CD14-positive monocyte (primary cell): ENCODE results near the gene CPEB4. TPM values are rescaled to one million over a fixed set of nuclear protein-coding genes. Genes with fewer than 3 reads are reported as not detected.
A peak's percentile ranks its signal among the peaks of the same experiment; 100 is the strongest.

Source experiments
- DNase-seq, 3 donors: peaks; one replicate each; pipeline ENCODE4 v3.0.0-alpha.2; 2011 to 2022
- H2AFZ ChIP-seq: 2 replicates; pipeline ENCODE4 v1.6.0; 2012; ENCODE audit warnings: mild to moderate bottlenecking, low read depth, low read length, inconsistent platforms; ENCODE audit not compliant: insufficient read depth, poor library complexity, severe bottlenecking
- H3K27ac ChIP-seq, 2 donors: 1 replicate in 1 of 2; 2 replicates in 1 of 2; pipeline ENCODE4 v1.5.1; 2012 to 2013; ENCODE audit warnings: low read length in 2 of 2, control low read depth in 1 of 2, inconsistent platforms in 1 of 2, low read depth in 1 of 2, mild to moderate bottlenecking in 1 of 2
- H3K27me3 ChIP-seq, 2 donors: one replicate each; pipeline versions ENCODE4 v1.6.0 to v1.6.1; 2011 to 2013; ENCODE audit warnings: low read length in 2 of 2; ENCODE audit not compliant: control insufficient read depth in 2 of 2, insufficient read depth in 2 of 2
- H3K36me3 ChIP-seq, 2 donors: replicated peaks in 1 of 2; 1 replicate in 1 of 2; 2 replicates in 1 of 2; pipeline versions ENCODE4 v1.5.1 to v1.6.1; 2012 to 2013; ENCODE audit warnings: low read length in 2 of 2, control low read depth in 1 of 2, inconsistent platforms in 1 of 2, mild to moderate bottlenecking in 1 of 2; ENCODE audit not compliant: insufficient read depth in 2 of 2, control insufficient read depth in 1 of 2
- H3K4me1 ChIP-seq, 2 donors: 1 replicate in 1 of 2; 2 replicates in 1 of 2; pipeline versions ENCODE4 v1.5.1 to v1.6.1; 2012 to 2013; ENCODE audit warnings: low read length in 2 of 2, control low read depth in 1 of 2, inconsistent platforms in 1 of 2, mild to moderate bottlenecking in 1 of 2, moderate library complexity in 1 of 2; ENCODE audit not compliant: insufficient read depth in 2 of 2, control insufficient read depth in 1 of 2
- H3K4me2 ChIP-seq: replicated peaks from 2 replicates; pipeline ENCODE3; 2012; ENCODE audit warnings: low read length, moderate library complexity, mild to moderate bottlenecking; ENCODE audit not compliant: poor library complexity, severe bottlenecking; ENCODE audit errors: extremely low read depth
- H3K4me3 ChIP-seq, 3 experiments: fragments of 200-600 bp in 1 of 3; sonication (generic) in 1 of 3; replicated peaks in 1 of 3; 1 replicate in 2 of 3; 2 replicates in 1 of 3; pipeline ENCODE4 v1.5.1; 2011 to 2013; ENCODE audit warnings: low read length in 3 of 3, mild to moderate bottlenecking in 3 of 3, control low read depth in 2 of 3, low read depth in 2 of 3, inconsistent platforms in 1 of 3, moderate library complexity in 1 of 3
- H3K79me2 ChIP-seq: 2 replicates; pipeline ENCODE4 v1.6.0; 2012; ENCODE audit warnings: mild to moderate bottlenecking, control low read depth, inconsistent platforms, low read length, moderate library complexity; ENCODE audit not compliant: insufficient read depth
- H3K9ac ChIP-seq: 2 replicates; pipeline ENCODE4 v1.6.0; 2017; ENCODE audit warnings: low read length, mild to moderate bottlenecking; ENCODE audit not compliant: insufficient read depth, poor library complexity, severe bottlenecking
- H3K9me3 ChIP-seq, 2 donors: replicated peaks in 1 of 2; 1 replicate in 1 of 2; 2 replicates in 1 of 2; pipeline versions ENCODE4 v1.5.1 to v1.6.1; 2012 to 2013; ENCODE audit warnings: low read length in 2 of 2, control low read depth in 1 of 2; ENCODE audit not compliant: control insufficient read depth in 1 of 2, insufficient read depth in 1 of 2
- H4K20me1 ChIP-seq: 2 replicates; pipeline ENCODE4 v1.6.0; 2012; ENCODE audit warnings: mild to moderate bottlenecking, low read length, control low read depth, moderate library complexity; ENCODE audit not compliant: insufficient read depth
- H3K27ac Mint-ChIP-seq, 7 donors: one replicate each; pipeline ENCODE4 v1.8.0; 2020; ENCODE audit warnings: mild to moderate bottlenecking in 7 of 7, mixed read lengths in 7 of 7, moderate library complexity in 6 of 7, inconsistent platforms in 2 of 7
- H3K27me3 Mint-ChIP-seq, 3 donors: one replicate each; pipeline ENCODE4 v1.8.0; 2021 to 2022; ENCODE audit warnings: low read depth in 3 of 3, mild to moderate bottlenecking in 3 of 3, mixed read lengths in 3 of 3, moderate library complexity in 3 of 3, inconsistent platforms in 1 of 3
- H3K36me3 Mint-ChIP-seq, 2 donors: one replicate each; pipeline ENCODE4 v1.8.0; 2020; ENCODE audit warnings: mixed read lengths in 2 of 2, inconsistent platforms in 1 of 2, mild to moderate bottlenecking in 1 of 2
- H3K4me1 Mint-ChIP-seq: one replicate; pipeline ENCODE4 v1.8.0; 2020; ENCODE audit warnings: mild to moderate bottlenecking, mixed read lengths
- H3K4me3 Mint-ChIP-seq, 2 donors: one replicate each; pipeline ENCODE4 v1.8.0; 2020; ENCODE audit warnings: mild to moderate bottlenecking in 2 of 2, mixed read lengths in 2 of 2, moderate library complexity in 1 of 2
- H3K9me3 Mint-ChIP-seq, 7 donors: one replicate each; pipeline ENCODE4 v1.8.0; 2020 to 2022; ENCODE audit warnings: mixed read lengths in 7 of 7, mild to moderate bottlenecking in 6 of 7, moderate library complexity in 6 of 7, inconsistent platforms in 2 of 7
- CTCF ChIP-seq: fragments of 200-600 bp; IDR thresholded peaks from one replicate; pipeline ENCODE4 v1.8.0; 2022; ENCODE audit warnings: antibody characterized with exemption, mild to moderate bottlenecking
- WGBS: methylation state at CpG from one replicate; pipeline ENCODE4 v1.1.5; 2013; ENCODE audit warnings: missing lambda C conversion rate; ENCODE audit not compliant: insufficient coverage; 5-methylcytosine and 5-hydroxymethylcytosine counted together
- intact Hi-C, 2 donors: fragments of 100-400 bp; cut with micrococcal nuclease; formaldehyde crosslinking; loops; one replicate each; pipeline versions ENCODE4 v1.15.0 to v1.15.1; 2023
- polyA plus RNA-seq, 3 donors: library from polyadenylated mRNA; depleted of rRNA in 1 of 3; unstranded in 2 of 3; stranded (reverse) in 1 of 3; fragments of 300-500 nt in 2 of 3; fragments of >200 nt in 1 of 3; fragmentation: Illumina TruSeq in 2 of 3; gene quantifications; 1 replicate in 2 of 3; 2 replicates in 1 of 3; pipeline ENCODE4 v1.2.3, GENCODE V29; 2012 to 2021

CPEB4 gene
- polyA plus RNA-seq, 3 donors: 10.7 to 27.3 (median 13.9) TPM

GRCh38 chr5:173858021-173858669 lies 30.0 kb upstream of the CPEB4 start:
- peaks cover 2 to 14% (median 2%) of the 10 kb centered on the region in 3 donors for H3K27me3 Mint-ChIP-seq
- no peak for TF ChIP-seq CTCF
- peaks cover 16 to 19% of the 10 kb centered on the region in 2 donors for H3K4me1 ChIP-seq
- intact Hi-C loops: no loop called here
- no peaks in the 10 kb centered on the region for H3K36me3 ChIP-seq
- H3K4me3 Mint-ChIP-seq: no peak overlapping the region
- H3K9me3 ChIP-seq: no peaks in the 10 kb centered on the region
- no peaks in the 10 kb centered on the region for H4K20me1 ChIP-seq
- H3K79me2 ChIP-seq: no peaks in the 10 kb centered on the region
- H2AFZ ChIP-seq: no peak overlapping the region
- no peak overlapping the region for H3K27ac ChIP-seq
- no peaks in the 10 kb centered on the region for H3K9me3 Mint-ChIP-seq
- H3K4me2 ChIP-seq: no peak overlapping the region
- peaks cover 22% of the 10 kb centered on the region for H3K4me1 Mint-ChIP-seq
- no peaks in the 10 kb centered on the region for H3K27me3 ChIP-seq
- H3K27ac Mint-ChIP-seq: no peak overlapping the region
- H3K36me3 Mint-ChIP-seq: no peaks in the 10 kb centered on the region
- no peak overlapping the region for H3K4me3 ChIP-seq
- no CpG with 5 or more reads among the region's 6 CpGs for WGBS
- no peak overlapping the region for H3K9ac ChIP-seq
- no peak for DNase-seq

- H3K36me3 ChIP-seq: no peaks in the 10 kb centered on the region
- no peaks in the 10 kb centered on the region for H3K9me3 Mint-ChIP-seq
- no peaks in the 10 kb centered on the region for H3K9me3 ChIP-seq
- H2AFZ ChIP-seq: no peak overlapping the region
- H3K4me3 ChIP-seq: no peak overlapping the region
- DNase-seq: no peak
- H3K27ac Mint-ChIP-seq: peak overlapping the region in 3 of 7 donors; percentile 6 to 45 (median 24)
- H3K27me3 Mint-ChIP-seq: peaks cover 0 to 14% (median 2%) of the 10 kb centered on the region in 3 donors
- no peaks in the 10 kb centered on the region for H3K27me3 ChIP-seq
- WGBS: 57% methylated on average over 3 of the region's 4 CpGs
- no peaks in the 10 kb centered on the region for H4K20me1 ChIP-seq
- peaks cover 29% of the 10 kb centered on the region for H3K4me1 Mint-ChIP-seq
- peaks cover 19 to 26% of the 10 kb centered on the region in 2 donors for H3K4me1 ChIP-seq
- no peak overlapping the region for H3K27ac ChIP-seq
- no peak overlapping the region for H3K9ac ChIP-seq
- H3K79me2 ChIP-seq: no peaks in the 10 kb centered on the region
- no peaks in the 10 kb centered on the region for H3K36me3 Mint-ChIP-seq
- H3K4me2 ChIP-seq: no peak overlapping the region
- intact Hi-C loops: no loop called here
- no peak for TF ChIP-seq CTCF
- no peak overlapping the region for H3K4me3 Mint-ChIP-seq
Measured at GRCh38 chr5:173858670-173859407, 29.3 kb upstream of the CPEB4 start.
